ENCODE data around the gene PHGDH.
A peak's percentile ranks its signal among the peaks of the same experiment; 100 is the strongest.
"Not testable (repeated sequence)": the region's sequence is repeated elsewhere in the genome, so short reads cannot be mapped to it uniquely, and the experiment has no call there.

PHGDH gene

DNA sequence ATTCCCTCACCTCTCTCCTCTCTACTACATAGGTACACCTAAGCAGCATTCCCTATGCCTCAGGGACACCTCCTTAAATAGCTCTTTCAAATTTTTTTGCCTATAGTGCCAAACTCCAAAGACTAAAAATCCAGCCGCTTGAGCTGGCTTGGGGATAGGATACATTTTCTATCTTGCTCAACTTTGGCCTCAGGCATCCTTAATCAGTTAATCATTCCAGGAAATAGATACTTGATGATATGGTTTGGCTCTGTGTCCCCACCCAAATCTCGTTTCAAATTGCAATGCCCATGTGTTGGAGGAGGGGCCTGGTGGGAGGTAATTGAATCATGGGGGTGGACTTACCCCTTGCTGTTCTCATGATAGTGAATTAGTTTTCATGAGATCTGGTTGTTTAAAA, 11.4 kb upstream of the PHGDH start:
- no peak for DNase-seq

GRCh38 chr1:119701659-119702058, 10.1 kb upstream of the PHGDH start:
- no peak for DNase-seq

- no peak for DNase-seq
Observed at GRCh38 chr1:119702384-119702783, 9.3 kb upstream of the PHGDH start.

- DNase-seq, result no peak
Observed at GRCh38 chr1:119703666-119704450, 7.9 kb upstream of the PHGDH start.

DNA sequence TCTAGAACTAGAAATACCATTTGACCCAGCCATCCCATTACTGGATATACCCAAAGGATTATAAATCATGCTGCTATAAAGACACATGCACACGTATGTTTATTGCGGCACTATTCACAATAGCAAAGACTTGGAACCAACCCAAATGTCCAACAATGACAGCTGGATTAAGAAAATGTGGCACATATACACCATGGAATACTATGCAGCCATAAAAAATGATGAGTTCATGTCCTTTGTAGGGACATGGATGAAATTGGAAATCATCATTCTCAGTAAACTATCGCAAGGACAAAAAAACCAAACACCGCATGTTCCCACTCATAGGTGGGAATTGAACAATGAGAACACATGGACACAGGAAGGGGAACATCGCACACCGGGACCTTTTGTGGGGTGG, 5.1 kb upstream of the PHGDH start:
- DNase-seq, result not testable (repeated sequence)

- not testable (repeated sequence) for DNase-seq
Observed at GRCh38 chr1:119711356-119711803, 354 bp upstream of the PHGDH start.

DNA sequence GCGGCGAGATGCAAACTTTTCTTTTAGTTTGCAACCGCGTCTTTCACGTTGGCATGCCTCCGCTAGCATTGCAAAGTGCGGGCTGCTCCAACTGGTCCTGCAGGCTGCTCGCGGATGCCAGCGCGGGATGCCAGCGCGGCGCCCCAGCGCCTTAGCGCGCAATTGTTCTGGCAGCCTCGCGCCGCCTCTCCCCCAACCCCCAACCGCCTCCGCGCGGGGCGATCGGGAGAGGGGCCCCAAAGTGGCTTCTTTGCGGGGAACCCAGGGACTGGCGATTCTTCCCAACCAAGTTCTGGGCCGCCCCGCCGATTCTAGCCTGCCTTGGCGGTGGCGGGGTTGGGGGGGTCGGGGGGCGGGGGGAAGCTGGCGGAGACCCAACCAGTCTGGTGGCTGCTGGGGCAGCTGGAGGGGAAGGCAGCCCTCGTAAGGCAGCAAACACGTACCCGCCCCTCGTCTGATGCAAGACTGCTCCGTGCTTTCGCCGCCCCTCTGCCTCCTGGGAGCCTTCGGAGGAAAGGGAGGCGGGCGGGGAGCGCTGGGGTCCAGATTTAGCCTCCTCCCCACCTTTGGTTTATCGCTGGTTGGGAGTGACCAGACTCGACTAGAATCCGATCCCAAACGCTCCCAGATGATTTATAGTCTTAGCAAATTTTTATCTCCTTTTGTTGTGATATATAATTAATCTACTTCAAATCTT, 756 bp downstream of the PHGDH start:
- peak; percentile 82 for DNase-seq

GRCh38 chr1:119713039-119713748, 1.5 kb downstream of the PHGDH start:
- DNase-seq, result peak; percentile 68

DNA sequence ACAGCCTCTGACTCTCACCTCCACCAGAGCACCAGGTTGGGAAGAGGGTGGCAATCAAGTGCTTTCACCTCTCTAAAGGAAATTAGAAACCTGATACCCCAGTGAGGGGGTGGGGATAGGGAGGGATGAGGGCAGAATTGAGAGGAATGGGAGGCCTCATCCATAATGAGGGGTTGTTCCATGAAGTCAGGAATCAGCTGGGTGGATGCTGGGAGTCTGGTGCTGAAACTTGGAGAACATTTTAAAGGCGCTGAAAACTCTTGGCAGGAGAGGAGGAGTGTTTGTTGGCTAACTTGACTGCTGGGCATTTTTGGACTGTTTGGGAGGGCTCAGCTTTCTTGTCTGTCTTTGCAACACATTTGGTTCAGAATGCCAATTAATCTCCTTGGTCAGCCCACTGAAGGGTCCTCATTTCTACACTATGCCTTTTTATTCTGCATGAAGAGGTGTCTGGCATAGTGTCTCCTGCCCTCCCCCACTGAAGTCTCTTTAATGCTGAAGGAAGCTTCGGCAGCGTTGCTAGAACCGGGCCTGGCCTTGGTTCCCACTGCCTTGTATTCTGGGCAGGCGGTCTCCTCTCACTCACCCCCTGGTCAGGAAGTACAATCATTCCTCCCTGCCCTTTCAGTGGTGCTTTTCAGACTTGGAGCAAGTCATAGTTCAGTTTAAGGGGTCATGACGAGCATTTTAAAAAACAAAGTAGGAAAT, 2.2 kb downstream of the PHGDH start:
- DNase-seq, result no peak

DNA sequence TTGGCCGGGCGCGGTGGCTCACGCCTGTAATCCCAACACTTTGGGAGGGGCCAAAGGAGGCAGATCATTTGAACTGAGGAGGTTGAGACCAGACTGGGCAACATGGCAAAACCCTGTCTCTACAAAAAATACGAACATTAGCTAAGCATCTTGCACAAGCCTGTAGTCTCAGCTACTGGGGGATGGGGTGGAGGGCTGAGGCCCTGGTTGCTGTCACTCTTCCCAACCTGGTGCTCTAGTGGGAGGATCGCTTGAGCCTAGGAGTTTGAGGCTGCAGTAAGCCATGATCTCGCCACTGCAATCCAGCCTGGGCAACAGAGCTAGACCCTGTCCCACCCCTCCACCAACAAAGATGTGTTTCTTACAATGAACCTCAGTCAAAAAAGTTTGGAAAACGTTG, 2.8 kb downstream of the PHGDH start:
- DNase-seq, result no peak

DNA sequence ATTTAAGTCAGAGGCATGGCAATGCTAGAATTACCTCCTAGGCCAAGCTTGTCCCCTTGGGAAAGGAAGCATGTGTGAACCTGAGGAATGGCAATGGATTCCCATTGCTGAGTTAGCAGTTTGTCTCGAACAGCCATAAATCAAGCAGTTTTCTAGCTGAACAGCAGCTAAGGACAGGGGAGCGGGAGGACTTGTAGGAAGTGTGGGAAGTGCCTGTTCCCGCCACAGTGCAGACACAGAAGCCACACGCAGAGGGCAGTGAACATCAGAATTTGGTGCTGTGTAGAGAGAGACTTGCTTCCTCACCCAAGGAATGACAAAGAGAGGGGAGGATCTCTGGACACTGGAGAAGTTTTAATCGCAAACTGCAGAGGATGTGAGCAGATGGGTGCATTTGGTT, 3.8 kb downstream of the PHGDH start:
- DNase-seq, result no peak

DNA sequence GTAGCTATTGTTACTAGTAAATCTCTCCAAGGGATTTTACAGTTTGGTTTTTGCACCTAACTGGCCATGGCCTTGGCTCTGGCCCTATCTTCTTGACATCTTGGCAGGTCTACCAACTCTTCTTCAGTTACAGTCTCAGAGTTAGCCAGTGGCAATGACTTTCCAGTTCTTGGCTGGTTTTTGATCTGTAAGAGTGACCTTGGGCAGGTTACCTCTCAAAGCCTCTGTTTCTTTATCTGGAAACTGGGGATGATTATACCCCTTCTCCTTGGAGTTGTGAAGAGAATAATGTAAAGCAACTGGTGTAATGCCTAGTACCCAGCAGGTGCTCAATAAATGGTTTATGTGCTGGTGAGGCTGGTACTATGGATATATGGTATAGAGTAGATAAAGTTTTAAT, 6.7 kb downstream of the PHGDH start:
- no peak for DNase-seq

- no peak for DNase-seq
Observed at GRCh38 chr1:119718972-119719371, 7.2 kb downstream of the PHGDH start.

GRCh38 chr1:119720866-119721440, 9.2 kb downstream of the PHGDH start:
- no peak for DNase-seq

GRCh38 chr1:119721896-119722295, 10.2 kb downstream of the PHGDH start:
- DNase-seq, result no peak

- DNase-seq, result no peak
Observed at GRCh38 chr1:119724611-119725218, 13.0 kb downstream of the PHGDH start.

GRCh38 chr1:119725626-119726025, 13.9 kb downstream of the PHGDH start:
- no peak for DNase-seq

DNA sequence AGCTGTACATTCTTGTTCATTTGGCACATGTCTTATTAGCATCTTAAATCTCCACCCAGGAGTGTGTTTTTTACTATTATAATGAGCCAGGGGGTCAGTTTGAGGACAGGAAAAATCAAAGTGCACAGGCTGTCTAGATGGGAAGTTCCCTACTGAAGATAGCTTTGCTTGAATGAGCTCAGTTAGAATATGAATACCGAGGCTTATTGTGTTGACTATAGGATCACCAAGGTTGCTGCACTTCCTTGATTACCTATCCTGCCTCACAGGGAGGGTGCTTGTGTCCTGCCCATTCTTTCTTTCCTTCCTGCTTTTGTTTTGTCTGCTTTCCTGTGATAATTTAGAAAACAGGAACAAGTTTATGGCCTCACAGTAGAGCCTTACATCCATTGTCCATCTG, 16.3 kb downstream of the PHGDH start:
- DNase-seq, result no peak

GRCh38 chr1:119729044-119729443, 17.3 kb downstream of the PHGDH start:
- DNase-seq, result no peak

- no peak for DNase-seq
Observed at GRCh38 chr1:119731060-119731459, 19.3 kb downstream of the PHGDH start.

GRCh38 chr1:119731741-119732430, 20.2 kb downstream of the PHGDH start:
- no peak for DNase-seq

Measured in activated CD8-positive, alpha-beta memory T cell treated with anti-CD3 and anti-CD28 coated beads for 24 hours (primary cell).